ENCODE results near the gene IKBKE. TPM values are rescaled to one million over a fixed set of nuclear protein-coding genes. Genes with fewer than 3 reads are reported as not detected.

Gene IKBKE
- total RNA-seq, 1 experiment from 2014 or later = 6.4 TPM

GRCh38 chr1:206429421-206429820, 40.9 kb upstream of the IKBKE start:
- ChIA-PET POLR2A (no interaction called here), CTCF (no interaction called here)
- intact Hi-C loops (cut with micrococcal nuclease; ENCODE audit: unreplicated experiment) = no loop called here
- DNase-seq (ENCODE audit: low read depth, low spot score) (no peak), ATAC-seq (no peak)
- H3K9me3 ChIP-seq (ENCODE audit: control insufficient read depth, insufficient read depth, low read depth, low read length) = no peaks in the 10 kb centered on the region
- H3K4me3 ChIP-seq (ENCODE audit: low read depth in 2 of 2, low read length in 2 of 2) = no peak overlapping the region
- peaks cover 4% of the 10 kb centered on the region; the same call in 1 of the 2 replicates for H3K36me3 ChIP-seq (ENCODE audit: control insufficient read depth, insufficient read depth, low read length)
- no peaks in the 10 kb centered on the region for H3K4me1 ChIP-seq (ENCODE audit: control insufficient read depth, insufficient read depth, low read length)
- TF ChIP-seq POLR2AphosphoS5 (IDR thresholded peaks at IDR 0.05; ENCODE audit: low read depth, low read length) (no peak), SIN3A (IDR thresholded peaks at IDR 0.05; ENCODE audit: borderline replicate concordance, insufficient read depth, low read depth, low read length) (no peak), CTCF (IDR thresholded peaks at IDR 0.05) (no peak), TCF7L2 (IDR thresholded peaks at IDR 0.05; ENCODE audit: low read depth, low read length) (no peak), REST (IDR thresholded peaks at IDR 0.05; ENCODE audit: insufficient read depth in 1 of 2, low read depth in 2 of 2, low read length in 1 of 2) (no peak)
- no peak overlapping the region for H3K27ac ChIP-seq (ENCODE audit: low read length)
- H3K27me3 ChIP-seq (ENCODE audit: control insufficient read depth, insufficient read depth, low read length) = no peaks in the 10 kb centered on the region
- no TSS peak for BruUV-seq (replicated peaks)
- in situ Hi-C loops (cut with HindIII; ENCODE audit: low pct_unique_long_range_greater_than_20kb, low sequenced_read_pairs) = no loop called here

GRCh38 chr1:206430031-206430983, 40.0 kb upstream of the IKBKE start:
- POLR2A ChIA-PET = no interaction called here
- DNase-seq (ENCODE audit: low read depth, low spot score) (no peak), ATAC-seq (no peak)
- no peaks in the 10 kb centered on the region for H3K4me1 ChIP-seq (ENCODE audit: control insufficient read depth, insufficient read depth, low read length)
- H3K27ac ChIP-seq (ENCODE audit: low read length) = no peak overlapping the region
- no peak overlapping the region for H3K4me3 ChIP-seq (ENCODE audit: low read depth in 2 of 2, low read length in 2 of 2)
- CTCF ChIA-PET = no interaction called here
- no peaks in the 10 kb centered on the region for H3K9me3 ChIP-seq (ENCODE audit: control insufficient read depth, insufficient read depth, low read depth, low read length)
- peaks cover 4% of the 10 kb centered on the region; the same call in 1 of the 2 replicates for H3K36me3 ChIP-seq (ENCODE audit: control insufficient read depth, insufficient read depth, low read length)
- H3K27me3 ChIP-seq (ENCODE audit: control insufficient read depth, insufficient read depth, low read length) = no peaks in the 10 kb centered on the region
- intact Hi-C loops (cut with micrococcal nuclease; ENCODE audit: unreplicated experiment) (no loop called here), in situ Hi-C loops (cut with HindIII; ENCODE audit: low pct_unique_long_range_greater_than_20kb, low sequenced_read_pairs) (no loop called here)
- no peak for TF ChIP-seq TCF7L2 (IDR thresholded peaks at IDR 0.05; ENCODE audit: low read depth, low read length)
- TF ChIP-seq POLR2AphosphoS5 (IDR thresholded peaks at IDR 0.05; ENCODE audit: low read depth, low read length) = no peak
- TF ChIP-seq SIN3A (IDR thresholded peaks at IDR 0.05; ENCODE audit: borderline replicate concordance, insufficient read depth, low read depth, low read length) = no peak
- no peak for TF ChIP-seq CTCF (IDR thresholded peaks at IDR 0.05)
- TF ChIP-seq REST (IDR thresholded peaks at IDR 0.05; ENCODE audit: insufficient read depth in 1 of 2, low read depth in 2 of 2, low read length in 1 of 2) = no peak
- BruUV-seq (replicated peaks) = no TSS peak
